KBM-7 (cell line): ENCODE measurements around the gene CCDC124.
"Not testable (repeated sequence)": the region's sequence is repeated elsewhere in the genome, so short reads cannot be mapped to it uniquely, and the experiment has no call there.

Experiments
- DNase-seq: peaks from one replicate; pipeline ENCODE4 v3.0.0-alpha.2; 2015
- in situ Hi-C: fragments of 300-500 bp; cut with MboI; formaldehyde crosslinking; loops from 2 replicates; pipeline ENCODE4 v1.14.3; 2020; ENCODE audit warnings: low sequenced_read_pairs, low pct_unique_long_range_greater_than_20kb, mixed read lengths

Gene CCDC124

GRCh38 chr19:17972230-17972629, 39.4 kb downstream of the CCDC124 start:
- DNase-seq, result no peak

GRCh38 chr19:17973759-17974158, 40.9 kb downstream of the CCDC124 start:
- in situ Hi-C loops, result no loop called here

More at GRCh38 chr19:17972230-17972629, 39.4 kb downstream of the CCDC124 start:
- in situ Hi-C loops, result no loop called here

GRCh38 chr19:17974551-17974950, 41.7 kb downstream of the CCDC124 start:
- DNase-seq, result no peak
- in situ Hi-C loops, result no loop called here

More at GRCh38 chr19:17973759-17974158, 40.9 kb downstream of the CCDC124 start:
- no peak for DNase-seq

- in situ Hi-C loops, result no loop called here
- DNase-seq, result no peak
Observed at GRCh38 chr19:17975032-17975431, 42.2 kb downstream of the CCDC124 start.

- in situ Hi-C loops, result no loop called here
Observed at GRCh38 chr19:17977021-17977420, 44.2 kb downstream of the CCDC124 start.

GRCh38 chr19:17977488-17977887, 44.7 kb downstream of the CCDC124 start:
- in situ Hi-C loops, result no loop called here
- no peak for DNase-seq

More at GRCh38 chr19:17977021-17977420, 44.2 kb downstream of the CCDC124 start:
- no peak for DNase-seq

- DNase-seq, result no peak
- in situ Hi-C loops, result no loop called here
Observed at GRCh38 chr19:17981611-17982010, 48.8 kb downstream of the CCDC124 start.

GRCh38 chr19:17982430-17982829, 49.6 kb downstream of the CCDC124 start:
- in situ Hi-C loops, result no loop called here
- DNase-seq, result no peak

- in situ Hi-C loops, result no loop called here
- DNase-seq, result no peak
Observed at GRCh38 chr19:17985037-17985818, 52.4 kb downstream of the CCDC124 start.

- in situ Hi-C loops, DNase-seq: not testable (repeated sequence)
Observed at GRCh38 chr19:17986569-17986968, 53.8 kb downstream of the CCDC124 start.

GRCh38 chr19:17988161-17988560, 55.3 kb downstream of the CCDC124 start:
- in situ Hi-C loops, result no loop called here
- DNase-seq, result no peak

GRCh38 chr19:17989425-17990094, 56.7 kb downstream of the CCDC124 start:
- no peak for DNase-seq
- in situ Hi-C loops, result loop anchor here (10.0 kb wide), 1 partner anchor 45 kb away; no protein-coding TSS in a partner anchor

GRCh38 chr19:17993076-17993813, 60.4 kb downstream of the CCDC124 start:
- in situ Hi-C loops, result loop anchor here (10.0 kb wide), 1 partner anchor 48 kb away; no protein-coding TSS in a partner anchor
- DNase-seq, result no peak
